HuH-7.5 (cell line): Measurements from ENCODE around the gene HDAC9.
"Not testable (repeated sequence)": the region's sequence is repeated elsewhere in the genome, so short reads cannot be mapped to it uniquely, and the experiment has no call there.

ENCODE experiments used
- DNase-seq: peaks from one replicate; pipeline ENCODE4 v3.0.0; 2011; ENCODE audit warnings: low spot score

HDAC9 gene

GRCh38 chr7:18975276-18975675, 479.7 kb downstream of the HDAC9 start:
- DNase-seq, result no peak

GRCh38 chr7:18975689-18976280, 480.2 kb downstream of the HDAC9 start:
- no peak for DNase-seq

DNA sequence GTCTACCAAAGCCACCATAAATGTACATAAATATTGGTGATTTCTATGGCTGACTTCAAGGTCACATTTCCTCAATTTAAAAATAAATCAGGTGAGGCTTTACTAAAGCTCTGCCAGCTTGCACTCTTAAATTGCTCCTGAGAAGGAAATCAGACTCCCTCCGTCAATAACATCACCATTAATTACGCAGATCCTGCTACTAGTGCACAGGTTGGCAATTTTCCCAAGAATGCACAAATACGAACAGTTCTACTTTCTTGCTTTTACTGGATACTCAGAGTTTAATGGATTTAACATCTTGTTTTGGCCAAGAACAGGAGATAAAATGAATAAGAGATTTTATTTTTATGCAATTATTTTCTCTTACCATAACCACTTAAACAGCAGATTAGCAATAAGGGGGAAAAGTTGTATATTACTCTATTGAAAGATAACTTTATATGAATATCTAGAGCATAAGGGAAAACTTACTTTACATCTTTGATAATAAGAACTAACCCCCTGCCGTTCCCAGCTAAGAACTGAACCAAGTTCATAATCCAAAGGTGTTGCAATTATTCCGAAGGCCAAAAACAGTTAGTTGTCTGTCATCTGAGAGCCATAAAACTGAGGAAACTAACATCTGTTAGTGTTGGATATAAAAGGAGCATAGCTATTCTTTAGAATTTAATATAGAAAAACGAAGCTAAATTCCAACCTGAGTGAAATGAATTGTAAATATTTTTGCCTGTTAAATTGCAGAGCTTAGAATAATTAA, 481.3 kb downstream of the HDAC9 start:
- no peak for DNase-seq

- DNase-seq, result no peak
These were observed 482.6 kb downstream of the HDAC9 start for GRCh38 chr7:18978108-18978495.

DNA sequence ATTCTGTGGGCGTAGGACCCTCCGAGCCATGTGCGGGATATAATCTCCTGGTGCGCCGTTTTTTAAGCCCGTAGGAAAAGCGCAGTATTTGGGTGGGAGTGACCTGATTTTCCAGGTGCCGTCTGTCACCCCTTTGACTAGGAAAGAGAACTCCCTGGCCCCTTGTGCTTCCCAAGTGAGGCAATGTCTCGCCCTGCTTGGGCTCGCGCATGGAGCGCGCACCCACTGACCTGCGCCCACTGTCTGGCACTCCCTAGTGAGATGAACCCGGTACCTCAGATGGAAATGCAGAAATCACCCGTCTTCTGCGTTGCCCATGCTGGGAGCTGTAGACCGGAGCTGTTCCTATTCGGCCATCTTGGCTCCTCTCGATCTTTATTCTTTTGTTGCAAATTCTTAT, 495.2 kb downstream of the HDAC9 start:
- not testable (repeated sequence) for DNase-seq

DNA sequence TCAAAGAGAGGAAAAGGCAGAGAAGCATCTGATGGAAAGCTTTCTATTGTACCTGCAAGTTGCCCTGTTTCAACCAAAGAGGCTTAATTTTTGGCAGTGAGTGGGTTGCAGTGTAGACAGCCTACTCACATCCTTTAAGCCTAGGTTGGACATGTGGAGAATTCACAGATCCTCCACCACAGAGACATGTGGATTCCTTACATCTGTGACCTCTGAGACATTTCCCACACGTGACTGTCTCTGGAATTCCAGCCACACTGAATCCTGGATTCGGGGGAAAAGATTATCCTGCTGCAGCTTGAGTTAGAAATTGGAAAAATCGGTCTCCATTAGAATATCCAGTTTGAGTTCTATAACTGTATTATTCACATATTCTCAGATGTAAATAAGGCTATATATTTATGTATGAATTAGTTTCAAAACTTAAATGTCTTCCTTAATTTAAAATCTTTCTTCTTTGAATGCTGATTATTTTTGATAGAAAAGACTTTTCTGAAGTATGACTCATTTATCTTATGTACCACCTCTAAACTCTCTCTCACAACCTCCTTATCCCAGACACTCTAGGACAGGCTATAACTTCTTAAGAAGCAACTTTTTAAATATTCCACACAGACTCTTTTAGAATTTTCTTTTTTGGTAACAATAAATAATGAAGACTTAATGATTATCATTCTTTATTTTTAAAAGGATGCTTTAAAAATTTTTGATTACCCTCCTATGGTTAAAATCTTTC, 498.6 kb downstream of the HDAC9 start:
- no peak for DNase-seq

GRCh38 chr7:18995270-18995671, 499.7 kb downstream of the HDAC9 start:
- DNase-seq, result no peak

- no peak for DNase-seq
These were observed 500.4 kb downstream of the HDAC9 start for GRCh38 chr7:18995811-18996426.

GRCh38 chr7:18996583-18996982, 501.0 kb downstream of the HDAC9 start:
- no peak for DNase-seq

DNA sequence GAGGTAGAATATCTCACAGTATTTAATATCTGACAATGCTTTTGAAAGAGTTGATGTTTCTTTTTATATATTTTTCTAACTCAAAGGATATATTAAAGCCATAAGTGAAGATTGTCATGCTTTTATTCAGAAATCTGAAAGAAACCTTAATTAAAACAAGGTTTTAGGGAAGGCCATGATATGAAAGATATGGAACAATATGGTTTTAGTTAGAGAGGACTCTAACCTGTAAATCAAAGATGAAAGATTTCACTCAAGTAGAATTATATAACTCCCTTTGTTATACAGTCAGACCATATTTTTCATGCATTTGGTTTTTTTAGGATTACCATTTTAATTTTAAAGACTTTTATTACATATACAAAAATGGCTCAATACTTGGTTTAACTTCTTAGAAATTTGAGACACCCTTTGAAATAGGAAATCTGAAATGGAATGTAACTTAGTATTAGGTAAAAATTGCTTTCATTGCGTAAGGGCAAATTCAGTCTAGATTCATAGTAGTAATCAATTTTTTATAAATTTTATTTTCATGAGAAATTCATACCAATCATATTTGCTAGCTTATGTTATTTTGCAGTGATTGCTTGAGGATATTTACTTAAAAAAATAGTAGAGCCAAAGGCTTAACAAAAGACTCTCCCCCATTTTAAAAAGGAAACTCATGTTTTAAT, 502.1 kb downstream of the HDAC9 start:
- no peak for DNase-seq

DNA sequence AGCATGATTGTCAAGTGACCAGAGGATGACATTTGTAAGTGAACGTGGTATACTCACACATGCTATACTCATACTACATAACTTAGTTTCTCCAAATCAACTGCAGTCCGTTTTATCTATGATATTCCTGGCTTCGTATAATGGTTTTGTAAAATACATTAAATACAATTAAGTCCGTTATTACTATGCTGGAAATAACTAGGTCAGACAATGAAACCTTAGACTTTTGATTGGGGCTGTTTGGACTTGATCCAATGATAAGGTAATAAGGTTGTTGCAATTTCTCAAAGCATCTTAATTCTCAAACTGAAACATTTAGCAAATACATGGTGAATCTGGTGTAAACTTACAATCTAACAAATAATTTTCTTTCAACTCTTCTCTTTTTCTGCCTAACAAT, 504.9 kb downstream of the HDAC9 start:
- no peak for DNase-seq

DNA sequence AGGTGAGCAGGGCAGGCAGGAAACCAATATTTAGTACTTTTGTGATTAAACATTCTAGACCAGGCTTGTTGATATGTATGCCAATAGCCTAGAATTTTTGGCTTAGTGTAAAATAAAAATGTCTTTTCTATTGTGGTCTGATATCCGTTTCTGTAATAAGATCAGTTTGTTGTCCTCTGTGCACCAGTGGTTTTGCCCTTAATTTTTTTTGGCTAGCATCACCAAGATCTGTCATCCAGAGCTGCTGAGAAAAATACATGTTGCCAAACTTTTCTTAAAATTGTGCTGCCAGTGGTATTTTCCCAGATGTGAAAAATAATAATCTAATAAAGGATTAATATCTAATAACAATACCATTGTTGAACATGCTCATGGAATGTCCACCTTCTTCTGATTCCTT, 506.3 kb downstream of the HDAC9 start:
- DNase-seq, result no peak

DNA sequence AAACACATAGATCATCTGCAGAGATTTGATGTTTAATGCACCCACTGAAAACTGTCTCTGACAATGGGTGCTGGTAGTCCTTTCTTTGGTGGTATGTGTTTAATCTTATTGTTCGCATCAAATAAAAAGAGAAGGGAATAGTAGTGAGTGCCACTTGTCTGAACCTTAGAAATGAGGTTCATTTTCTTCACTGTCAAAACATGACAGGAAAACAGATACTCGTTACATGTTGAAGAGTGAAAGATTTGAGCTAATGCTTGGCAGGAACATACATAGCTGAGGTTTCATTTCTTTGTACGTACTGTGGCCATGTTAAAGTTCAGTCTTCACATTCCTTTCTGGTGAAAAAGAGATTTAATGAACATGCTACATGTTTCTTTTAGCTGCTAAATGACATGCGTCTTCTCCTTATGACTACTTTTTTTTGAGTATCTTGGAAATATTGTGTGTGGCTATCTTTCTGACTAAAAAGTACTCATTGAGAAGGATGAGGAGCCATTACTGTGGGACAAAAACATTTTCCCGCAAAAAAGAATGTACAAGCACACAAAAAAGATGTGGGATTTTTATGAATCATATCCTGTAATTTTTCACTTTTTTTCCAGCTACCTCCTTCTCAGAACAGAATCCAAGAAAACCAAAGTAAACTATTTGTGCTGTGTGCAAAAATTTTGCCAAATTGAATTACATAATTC, 513.8 kb downstream of the HDAC9 start:
- DNase-seq, result no peak

- no peak for DNase-seq
These were observed 514.4 kb downstream of the HDAC9 start for GRCh38 chr7:19009936-19010280.

GRCh38 chr7:19011212-19011611, 515.7 kb downstream of the HDAC9 start:
- no peak for DNase-seq

DNA sequence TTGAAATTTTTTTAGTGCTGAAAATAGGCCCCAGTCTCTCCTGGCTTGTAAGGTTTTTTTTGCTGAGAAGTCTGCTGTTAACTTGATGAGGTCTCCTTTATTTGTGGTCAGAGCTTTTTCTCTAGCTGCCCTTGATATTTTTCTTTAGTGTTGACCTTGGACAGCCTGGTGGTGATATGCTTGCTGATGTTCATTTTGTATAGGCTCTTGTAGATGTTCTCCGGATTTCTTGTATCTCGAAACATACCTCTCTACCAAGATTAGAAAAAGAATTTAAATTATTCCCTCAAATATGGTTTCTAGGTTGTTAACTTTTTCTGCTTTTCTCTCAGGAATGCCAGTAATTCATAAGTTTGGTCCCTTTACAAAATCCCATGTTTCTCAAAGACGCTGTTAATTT, 519.5 kb downstream of the HDAC9 start:
- DNase-seq, result no peak

- no peak for DNase-seq
These were observed 520.6 kb downstream of the HDAC9 start for GRCh38 chr7:19016140-19016539.

DNA sequence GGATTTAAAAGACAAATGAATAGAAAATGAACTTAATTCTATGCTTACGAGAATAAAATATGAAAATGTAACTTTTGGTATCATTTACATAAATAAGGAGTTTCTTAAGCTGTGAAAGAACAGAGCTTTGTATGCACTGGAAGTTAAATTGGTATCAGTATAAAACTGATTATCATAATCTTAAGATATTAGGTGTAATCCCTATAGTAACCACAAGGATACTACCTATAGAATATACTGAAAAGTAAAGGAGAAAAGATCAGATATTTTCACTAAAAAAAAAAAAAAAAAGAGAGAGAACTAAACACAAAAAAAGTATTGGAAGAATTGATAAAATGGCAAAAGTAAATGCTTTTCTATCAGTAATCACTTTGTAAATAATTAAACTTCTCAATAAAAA, 521.8 kb downstream of the HDAC9 start:
- no peak for DNase-seq

GRCh38 chr7:19020062-19020461, 524.5 kb downstream of the HDAC9 start:
- DNase-seq, result no peak

GRCh38 chr7:19020711-19021110, 525.2 kb downstream of the HDAC9 start:
- no peak for DNase-seq

- DNase-seq, result no peak
These were observed 527.9 kb downstream of the HDAC9 start for GRCh38 chr7:19023477-19023876.

DNA sequence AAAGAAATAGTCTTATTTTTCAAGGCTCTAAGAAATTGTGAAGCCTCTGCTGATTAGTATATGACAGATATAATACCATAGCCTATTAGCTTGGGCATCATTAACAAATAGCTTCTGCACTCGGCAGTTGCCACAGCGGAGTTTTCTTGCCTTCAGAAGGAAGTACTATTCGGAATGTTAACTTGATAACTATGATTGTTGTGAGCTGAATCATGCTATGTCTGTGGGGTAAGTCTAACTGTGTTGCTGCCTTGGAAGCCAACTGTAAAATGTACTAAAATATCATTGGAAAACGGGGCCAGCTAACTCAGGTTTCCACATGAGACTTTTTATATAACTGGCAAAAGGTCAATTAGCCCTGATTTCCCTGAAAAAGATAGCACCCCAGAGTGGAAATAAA, 528.7 kb downstream of the HDAC9 start:
- DNase-seq, result no peak
